ENCODE results near the gene CCDC106.

DNA sequence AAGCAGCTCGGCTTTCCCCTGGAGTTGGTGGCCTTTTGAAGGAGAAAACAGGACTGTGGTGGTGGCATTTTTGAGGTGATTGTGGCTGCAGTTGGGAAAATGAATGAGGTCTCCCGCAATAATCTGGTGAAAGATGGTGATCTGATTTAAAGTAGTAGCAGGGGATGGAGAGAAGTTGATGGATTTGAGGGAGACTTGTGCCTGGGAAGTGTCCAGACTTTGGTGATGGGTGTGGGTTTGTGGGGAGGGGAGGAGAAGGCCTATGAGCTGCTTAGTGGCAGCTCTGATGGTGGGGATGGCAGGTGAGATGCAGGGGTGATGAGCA is 23.0 kb downstream of the CCDC106 start:
- no peak for TF ChIP-seq POLR2A (IDR thresholded peaks at IDR 0.05)
- TF ChIP-seq, protein P1, sequence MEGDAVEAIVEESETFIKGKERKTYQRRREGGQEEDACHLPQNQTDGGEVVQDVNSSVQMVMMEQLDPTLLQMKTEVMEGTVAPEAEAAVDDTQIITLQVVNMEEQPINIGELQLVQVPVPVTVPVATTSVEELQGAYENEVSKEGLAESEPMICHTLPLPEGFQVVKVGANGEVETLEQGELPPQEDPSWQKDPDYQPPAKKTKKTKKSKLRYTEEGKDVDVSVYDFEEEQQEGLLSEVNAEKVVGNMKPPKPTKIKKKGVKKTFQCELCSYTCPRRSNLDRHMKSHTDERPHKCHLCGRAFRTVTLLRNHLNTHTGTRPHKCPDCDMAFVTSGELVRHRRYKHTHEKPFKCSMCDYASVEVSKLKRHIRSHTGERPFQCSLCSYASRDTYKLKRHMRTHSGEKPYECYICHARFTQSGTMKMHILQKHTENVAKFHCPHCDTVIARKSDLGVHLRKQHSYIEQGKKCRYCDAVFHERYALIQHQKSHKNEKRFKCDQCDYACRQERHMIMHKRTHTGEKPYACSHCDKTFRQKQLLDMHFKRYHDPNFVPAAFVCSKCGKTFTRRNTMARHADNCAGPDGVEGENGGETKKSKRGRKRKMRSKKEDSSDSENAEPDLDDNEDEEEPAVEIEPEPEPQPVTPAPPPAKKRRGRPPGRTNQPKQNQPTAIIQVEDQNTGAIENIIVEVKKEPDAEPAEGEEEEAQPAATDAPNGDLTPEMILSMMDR (IDR thresholded peaks at IDR 0.05) = no peak

Data from vagina (tissue), 2 donors.